HepG2 (cell line): ENCODE results near the gene SPACDR. TPM values are rescaled to one million over a fixed set of nuclear protein-coding genes. Genes with fewer than 3 reads are reported as not detected.

ENCODE experiments used
- AHR ChIP-seq: IDR thresholded peaks from 2 replicates; pipeline ENCODE4 v1.6.1; 2018; ENCODE audit warnings: missing genetic modification reagents, missing compliant biosample characterization
- ATF5 ChIP-seq: sonication (generic); formaldehyde crosslinking; IDR thresholded peaks from 2 replicates; pipeline ENCODE4 v1.4.0; 2020; ENCODE audit warnings: mild to moderate bottlenecking, low read depth, missing genetic modification reagents
- CEBPG ChIP-seq: IDR thresholded peaks from 2 replicates; pipeline ENCODE4 v1.6.1; 2016
- ETV5 ChIP-seq: IDR thresholded peaks from 2 replicates; pipeline ENCODE4 v1.6.1; 2018; ENCODE audit warnings: missing biosample characterization, missing genetic modification reagents, inconsistent platforms, borderline replicate concordance
- ETV6 ChIP-seq: sonication (generic); formaldehyde crosslinking; conservative IDR thresholded peaks from 2 replicates; pipeline ENCODE4 v1.4.0; 2020; ENCODE audit warnings: missing genetic modification reagents
- FOXO4 ChIP-seq: sonication (generic); formaldehyde crosslinking; conservative IDR thresholded peaks from 2 replicates; pipeline ENCODE4 v1.8.1; 2023; ENCODE audit warnings: missing genetic modification reagents
- HMGXB4 ChIP-seq, 2 experiments: sonication (generic) in 1 of 2; formaldehyde crosslinking in 1 of 2; IDR thresholded peaks; 2 replicates each; pipeline versions ENCODE4 v1.4.0 to v1.6.1; 2018 to 2020; ENCODE audit warnings: missing genetic modification reagents in 2 of 2, borderline replicate concordance in 1 of 2, low read depth in 1 of 2, mild to moderate bottlenecking in 1 of 2, missing biosample characterization in 1 of 2
- JARID2 ChIP-seq: sonication (generic); formaldehyde crosslinking; IDR thresholded peaks from 2 replicates; pipeline ENCODE4 v1.8.1; 2023; ENCODE audit warnings: missing genetic modification reagents, inconsistent platforms; ENCODE audit not compliant: insufficient replicate concordance
- NFE2L1 ChIP-seq: sonication (generic); formaldehyde crosslinking; IDR thresholded peaks from 2 replicates; pipeline ENCODE4 v1.4.0; 2020; ENCODE audit warnings: missing genetic modification reagents, mild to moderate bottlenecking, borderline replicate concordance
- PAX8 ChIP-seq: sonication (generic); formaldehyde crosslinking; IDR thresholded peaks from 2 replicates; pipeline ENCODE4 v1.8.0; 2022; ENCODE audit warnings: mild to moderate bottlenecking, missing genetic modification reagents, borderline replicate concordance
- SMAD9 ChIP-seq: sonication (generic); formaldehyde crosslinking; IDR thresholded peaks from 2 replicates; pipeline ENCODE4 v1.5.1; 2020; ENCODE audit warnings: mild to moderate bottlenecking, missing genetic modification reagents
- ZBTB3 ChIP-seq: sonication (generic); formaldehyde crosslinking; IDR thresholded peaks from 2 replicates; pipeline ENCODE4 v1.4.0; 2020; ENCODE audit warnings: low read depth, mild to moderate bottlenecking, moderate library complexity, missing genetic modification reagents, borderline replicate concordance
- ZNF207 ChIP-seq: fragments of 450-650 bp; IDR thresholded peaks from 2 replicates; pipeline ENCODE4 v1.6.1; 2016; ENCODE audit warnings: antibody characterized with exemption, borderline replicate concordance
- ZNF335 ChIP-seq: sonication (generic); formaldehyde crosslinking; IDR thresholded peaks from 2 replicates; pipeline ENCODE4 v1.4.0; 2020; ENCODE audit warnings: missing genetic modification reagents
- ZNF33A ChIP-seq: sonication (generic); formaldehyde crosslinking; IDR thresholded peaks from 2 replicates; pipeline ENCODE4 v1.5.1; 2020; ENCODE audit warnings: missing genetic modification reagents, mild to moderate bottlenecking, moderate library complexity, borderline replicate concordance
- ZNF549 ChIP-seq: sonication (generic); formaldehyde crosslinking; IDR thresholded peaks from 2 replicates; pipeline ENCODE4 v1.5.0; 2020; ENCODE audit warnings: missing genetic modification reagents
- ZNF704 ChIP-seq: sonication (generic); formaldehyde crosslinking; IDR thresholded peaks from 2 replicates; pipeline ENCODE4 v1.8.1; 2023; ENCODE audit warnings: mild to moderate bottlenecking, inconsistent platforms, moderate library complexity, missing genetic modification reagents, borderline replicate concordance
- polyA plus RNA-seq, 8 experiments: library from polyadenylated mRNA; depleted of rRNA in 3 of 8; stranded (reverse) in 7 of 8; unstranded in 1 of 8; fragments of >200 nt; fragmentation: Illumina TruSeq in 4 of 8; extraction: Trizol in 4 of 8; gene quantifications; 2 replicates each; pipeline versions ENCODE4 v1.2.1 to v1.2.3, GENCODE V29; 2011 to 2016; ENCODE audit warnings: low read depth in 4 of 8, missing spikeins in 1 of 8, mixed read lengths in 1 of 8; ENCODE audit not compliant: insufficient read depth in 1 of 8
- total RNA-seq, 5 experiments: library from RNA; depleted of rRNA; stranded (reverse); fragments of >200 nt; fragmentation: Illumina TruSeq; extraction: Trizol; gene quantifications; 2 replicates each; pipeline ENCODE4 v1.2.3, GENCODE V29; 2016; ENCODE audit warnings: low read depth in 1 of 5
- TF ChIP-seq, protein P1 (sequence below): sonication (generic); formaldehyde crosslinking; IDR thresholded peaks from 2 replicates; pipeline ENCODE4 v1.4.0; 2020; ENCODE audit warnings: low read depth, mild to moderate bottlenecking, missing genetic modification reagents
- TF ChIP-seq, protein P2 (sequence below): sonication (generic); formaldehyde crosslinking; IDR thresholded peaks from 2 replicates; pipeline ENCODE4 v1.4.0; 2020; ENCODE audit warnings: missing genetic modification reagents

Gene SPACDR
- total and polyA plus RNA-seq, 2 of the 13 experiments (the other 11 are each of a cell fraction or from before 2014, with no cell fraction given): 0.41 TPM; not detected in 1

DNA sequence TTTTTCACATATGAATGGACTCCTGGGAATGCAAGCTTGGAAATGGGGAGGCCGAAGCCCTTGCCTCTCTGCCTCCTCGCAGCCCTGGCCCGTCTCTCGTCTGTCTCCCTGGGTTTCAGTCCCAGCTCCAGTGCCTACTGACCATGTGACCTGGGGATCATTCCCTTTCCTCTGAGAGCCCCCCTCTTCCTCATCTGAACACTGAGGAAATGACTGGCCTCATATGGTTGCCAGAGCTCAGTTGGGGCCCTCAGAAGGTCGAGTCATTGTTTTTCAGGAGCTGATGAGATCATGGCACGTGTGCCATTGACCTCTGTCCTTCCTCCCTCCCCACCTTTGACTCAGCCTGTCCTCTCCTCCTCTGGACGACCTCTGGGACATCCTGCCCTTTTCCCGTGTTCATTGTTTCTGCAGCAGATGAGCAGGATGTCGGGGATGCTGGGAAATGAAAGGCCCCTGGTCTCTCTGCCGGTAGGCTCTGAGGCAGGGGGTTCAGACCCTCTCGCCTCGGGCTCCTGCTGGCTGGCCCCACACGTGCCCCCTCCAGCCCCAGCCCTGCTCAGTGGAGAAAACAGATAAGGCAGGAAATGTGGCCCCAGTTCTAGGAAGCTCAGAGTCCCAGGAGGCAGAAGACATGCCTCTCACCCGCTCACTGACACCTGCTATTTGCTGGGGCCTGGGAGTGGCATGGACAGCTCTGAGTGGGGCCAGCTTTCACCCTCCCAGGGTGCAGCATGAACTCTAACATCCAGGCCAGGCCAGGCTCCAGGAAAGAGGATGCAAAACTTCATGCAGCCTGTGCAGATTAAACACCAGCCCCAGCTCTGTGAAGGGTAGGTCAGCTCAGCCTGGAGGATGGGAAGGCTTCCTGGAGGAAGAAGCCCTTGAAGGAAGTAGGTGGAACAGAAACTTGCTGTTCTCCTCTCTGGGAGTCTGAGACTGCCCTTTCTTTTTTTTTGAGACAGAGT lies 19.5 kb downstream of the SPACDR start (continued):
- no peak for TF ChIP-seq ZNF704 (CRISPR knock-in tag)
- peak; percentile 31 to 73; a peak in 1 of 4 replicates for TF ChIP-seq HMGXB4 (CRISPR knock-in tag; IDR thresholded peaks at IDR 0.05; ENCODE audit: borderline replicate concordance in 1 of 2, low read depth in 1 of 2)
- TF ChIP-seq ZNF33A (CRISPR knock-in tag): no peak
- no peak for TF ChIP-seq ZNF207
- 0 out of 2 replicates have a peak, but pooled peaks have one; percentile 12 for TF ChIP-seq AHR
- no peak for TF ChIP-seq ATF5 (CRISPR knock-in tag)
- TF ChIP-seq NFE2L1 (CRISPR knock-in tag): no peak; the same call in 1 of the 2 replicates
- TF ChIP-seq ZBTB3: 0 out of 2 replicates have a peak, but pooled peaks have one; percentile 79
- TF ChIP-seq ETV5 (CRISPR knock-in tag): peak; percentile 97
- peak; percentile 83 for TF ChIP-seq ETV6 (CRISPR knock-in tag)
- TF ChIP-seq SMAD9: no peak
- TF ChIP-seq ZNF335 (CRISPR knock-in tag): peak; percentile 71; the same call in 1 of the 2 replicates
- peak; percentile 36 for TF ChIP-seq JARID2 (CRISPR knock-in tag)
- TF ChIP-seq, protein P1, sequence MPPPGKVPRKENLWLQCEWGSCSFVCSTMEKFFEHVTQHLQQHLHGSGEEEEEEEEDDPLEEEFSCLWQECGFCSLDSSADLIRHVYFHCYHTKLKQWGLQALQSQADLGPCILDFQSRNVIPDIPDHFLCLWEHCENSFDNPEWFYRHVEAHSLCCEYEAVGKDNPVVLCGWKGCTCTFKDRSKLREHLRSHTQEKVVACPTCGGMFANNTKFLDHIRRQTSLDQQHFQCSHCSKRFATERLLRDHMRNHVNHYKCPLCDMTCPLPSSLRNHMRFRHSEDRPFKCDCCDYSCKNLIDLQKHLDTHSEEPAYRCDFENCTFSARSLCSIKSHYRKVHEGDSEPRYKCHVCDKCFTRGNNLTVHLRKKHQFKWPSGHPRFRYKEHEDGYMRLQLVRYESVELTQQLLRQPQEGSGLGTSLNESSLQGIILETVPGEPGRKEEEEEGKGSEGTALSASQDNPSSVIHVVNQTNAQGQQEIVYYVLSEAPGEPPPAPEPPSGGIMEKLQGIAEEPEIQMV: no peak; the same call in 1 of the 2 replicates
- TF ChIP-seq, protein P2, sequence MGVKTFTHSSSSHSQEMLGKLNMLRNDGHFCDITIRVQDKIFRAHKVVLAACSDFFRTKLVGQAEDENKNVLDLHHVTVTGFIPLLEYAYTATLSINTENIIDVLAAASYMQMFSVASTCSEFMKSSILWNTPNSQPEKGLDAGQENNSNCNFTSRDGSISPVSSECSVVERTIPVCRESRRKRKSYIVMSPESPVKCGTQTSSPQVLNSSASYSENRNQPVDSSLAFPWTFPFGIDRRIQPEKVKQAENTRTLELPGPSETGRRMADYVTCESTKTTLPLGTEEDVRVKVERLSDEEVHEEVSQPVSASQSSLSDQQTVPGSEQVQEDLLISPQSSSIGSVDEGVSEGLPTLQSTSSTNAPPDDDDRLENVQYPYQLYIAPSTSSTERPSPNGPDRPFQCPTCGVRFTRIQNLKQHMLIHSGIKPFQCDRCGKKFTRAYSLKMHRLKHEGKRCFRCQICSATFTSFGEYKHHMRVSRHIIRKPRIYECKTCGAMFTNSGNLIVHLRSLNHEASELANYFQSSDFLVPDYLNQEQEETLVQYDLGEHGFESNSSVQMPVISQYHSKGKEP (CRISPR knock-in tag): no peak
- TF ChIP-seq ZNF549 (CRISPR knock-in tag): no peak
- TF ChIP-seq FOXO4 (CRISPR knock-in tag): 0 out of 2 replicates have a peak, but pooled peaks have one; percentile 90
- peak; percentile 46; the same call in 1 of the 2 replicates for TF ChIP-seq CEBPG (CRISPR knock-in tag)
- TF ChIP-seq PAX8 (CRISPR knock-in tag): no peak
